HepG2 (cell line): ENCODE measurements around the gene SOAT2. TPM values are rescaled to one million over a fixed set of nuclear protein-coding genes. Genes with fewer than 3 reads are reported as not detected.
A peak's percentile ranks its signal among the peaks of the same experiment; 100 is the strongest.

Experiments
- ATAC-seq: fragments of 200-7000 bp; cut with Tn5 transposase; 3 replicates; pipeline ENCODE4 v1.9.1; 2020; ENCODE audit warnings: mild to moderate bottlenecking, moderate library complexity
- BruUV-seq: library from RNA; stranded (reverse); fragments of 400-500 nt; replicated peaks from 2 replicates; lab custom pipeline; 2021; lab: Mats Ljungman, UMichigan
- CTCF ChIA-PET: fragments of 300-600 bp; formaldehyde crosslinking; extraction: SDS; loops from one replicate; lab custom pipeline; 2021; ENCODE audit warnings: low total read pairs, inconsistent platforms, low intra/inter-chr PET ratio; lab: Yijun Ruan, JAX
- POLR2A ChIA-PET: fragments of 350-600 bp; sonication (Branson Sonifier 250); formaldehyde crosslinking; loops from one replicate; lab custom pipeline; 2020; ENCODE audit warnings: antibody characterized with exemption, inconsistent platforms; lab: Yijun Ruan, JAX
- DNase-seq: peaks from one replicate; pipeline ENCODE4 v3.0.0-alpha.2; 2015; ENCODE audit warnings: low spot score
- FAIRE-seq: peaks from 3 replicates; lab custom pipeline; 2011; peaks lifted over from hg19 to GRCh38; lab: Jason Lieb, UNC
- H2AFZ ChIP-seq: one replicate; pipeline ENCODE4 v1.6.1; 2011; ENCODE audit warnings: low read length, inconsistent platforms
- H3K27ac ChIP-seq: fragments of 300-600 bp; 3 replicates; pipeline ENCODE4 v1.8.0; 2011; ENCODE audit warnings: mixed run types, mild to moderate bottlenecking, mixed read lengths, low read length, inconsistent platforms; ENCODE audit not compliant: insufficient read depth; ENCODE audit errors: extremely low read length
- H3K27me3 ChIP-seq, 2 experiments: fragments of 200-600 bp in 1 of 2; 2 replicates in 1 of 2; 3 replicates in 1 of 2; pipeline versions ENCODE4 v1.6.0 to v1.8.0; 2011; ENCODE audit warnings: low read length in 2 of 2, mild to moderate bottlenecking in 2 of 2, moderate library complexity in 2 of 2, inconsistent platforms in 1 of 2; ENCODE audit not compliant: insufficient read depth in 2 of 2, control insufficient read depth in 1 of 2
- H3K36me3 ChIP-seq, 2 experiments: fragments of 200-600 bp in 1 of 2; replicated peaks in 1 of 2; 2 replicates in 1 of 2; 3 replicates in 1 of 2; pipeline versions ENCODE4 v1.5.1 to v1.8.0; 2011; ENCODE audit warnings: low read length in 2 of 2, inconsistent platforms in 1 of 2; ENCODE audit not compliant: insufficient read depth in 2 of 2, control insufficient read depth in 1 of 2
- H3K4me1 ChIP-seq: 2 replicates; pipeline ENCODE4 v1.5.1; 2012; ENCODE audit warnings: low read length, inconsistent platforms; ENCODE audit not compliant: insufficient read depth
- H3K4me2 ChIP-seq: 2 replicates; pipeline ENCODE4 v1.6.0; 2011; ENCODE audit warnings: low read depth, low read length, inconsistent platforms
- H3K4me3 ChIP-seq, 3 experiments: fragments of 200-600 bp in 1 of 3; sonication (generic), shearing (Covaris generic) in 1 of 3; replicated peaks in 1 of 3; 2 replicates each; pipeline ENCODE4 v1.5.1; 2011 to 2016; ENCODE audit warnings: low read length in 3 of 3, inconsistent platforms in 2 of 3, low read depth in 2 of 3, mild to moderate bottlenecking in 2 of 3, control low read depth in 1 of 3, mixed read lengths in 1 of 3; ENCODE audit not compliant: insufficient read depth in 1 of 3
- H3K79me2 ChIP-seq: one replicate; pipeline ENCODE4 v1.6.1; 2011; ENCODE audit warnings: low read length, inconsistent platforms; ENCODE audit not compliant: insufficient read depth
- H3K9ac ChIP-seq: 2 replicates; pipeline ENCODE4 v1.6.0; 2011; ENCODE audit warnings: mild to moderate bottlenecking, low read depth, low read length, inconsistent platforms; ENCODE audit not compliant: insufficient read depth
- H3K9me3 ChIP-seq: 2 replicates; pipeline ENCODE4 v1.5.1; 2012; ENCODE audit warnings: mild to moderate bottlenecking, low read length
- H4K20me1 ChIP-seq: 2 replicates; pipeline ENCODE4 v1.6.0; 2011; ENCODE audit warnings: inconsistent platforms, mild to moderate bottlenecking, low read length, moderate library complexity; ENCODE audit not compliant: insufficient read depth
- ATF1 ChIP-seq: IDR thresholded peaks from 2 replicates; pipeline ENCODE4 v1.6.1; 2016; ENCODE audit warnings: mild to moderate bottlenecking, control low read depth
- ISX ChIP-seq: sonication (generic); formaldehyde crosslinking; conservative IDR thresholded peaks from 2 replicates; pipeline ENCODE4 v1.5.0; 2020; ENCODE audit warnings: missing genetic modification reagents
- THAP9 ChIP-seq: sonication (generic); formaldehyde crosslinking; IDR thresholded peaks from 2 replicates; pipeline ENCODE4; 2020; ENCODE audit warnings: missing genetic modification reagents, mild to moderate bottlenecking, borderline replicate concordance
- ZNF17 ChIP-seq: sonication (generic); formaldehyde crosslinking; IDR thresholded peaks from 2 replicates; pipeline ENCODE4 v1.5.0; 2020; ENCODE audit warnings: mild to moderate bottlenecking, missing genetic modification reagents
- ZNF280B ChIP-seq: sonication (generic); formaldehyde crosslinking; IDR thresholded peaks from 2 replicates; pipeline ENCODE4 v1.5.0; 2020; ENCODE audit warnings: missing genetic modification reagents, mild to moderate bottlenecking, borderline replicate concordance
- ZNF562 ChIP-seq: sonication (generic); formaldehyde crosslinking; IDR thresholded peaks from 2 replicates; pipeline ENCODE4 v1.8.0; 2022; ENCODE audit warnings: missing genetic modification reagents, borderline replicate concordance
- ZNF660 ChIP-seq: sonication (generic); formaldehyde crosslinking; IDR thresholded peaks from 2 replicates; pipeline ENCODE4 v1.5.1; 2020; ENCODE audit warnings: mild to moderate bottlenecking, low read depth, missing genetic modification reagents, borderline replicate concordance
- ZNF720 ChIP-seq: sonication (generic); formaldehyde crosslinking; IDR thresholded peaks from 2 replicates; pipeline ENCODE4 v1.4.0; 2020; ENCODE audit warnings: missing genetic modification reagents
- ZSCAN30 ChIP-seq: sonication (generic); formaldehyde crosslinking; IDR thresholded peaks from 2 replicates; pipeline ENCODE4 v1.5.0; 2020; ENCODE audit warnings: mild to moderate bottlenecking, missing genetic modification reagents
- WGBS: methylation state at CpG from one replicate; pipeline ENCODE4 v1.1.6; 2017; ENCODE audit warnings: low lambda C conversion rate; 5-methylcytosine and 5-hydroxymethylcytosine counted together
- in situ Hi-C: cut with HindIII; loops from 2 replicates; pipeline ENCODE4 v1.10.0; 2017; ENCODE audit warnings: low pct_unique_long_range_greater_than_20kb; ENCODE audit not compliant: extremely low pct_ligation_motif_present
- intact Hi-C: fragments of 100-400 bp; cut with micrococcal nuclease; formaldehyde crosslinking; loops from one replicate; pipeline ENCODE4 v1.10.0; 2022; ENCODE audit not compliant: unreplicated experiment
- polyA plus RNA-seq, 8 experiments: library from polyadenylated mRNA; depleted of rRNA in 3 of 8; stranded (reverse) in 7 of 8; unstranded in 1 of 8; fragments of >200 nt; fragmentation: Illumina TruSeq in 4 of 8; extraction: Trizol in 4 of 8; gene quantifications; 2 replicates each; pipeline versions ENCODE4 v1.2.1 to v1.2.3, GENCODE V29; 2011 to 2016; ENCODE audit warnings: low read depth in 4 of 8, missing spikeins in 1 of 8, mixed read lengths in 1 of 8; ENCODE audit not compliant: insufficient read depth in 1 of 8
- total RNA-seq, 5 experiments: library from RNA; depleted of rRNA; stranded (reverse); fragments of >200 nt; fragmentation: Illumina TruSeq; extraction: Trizol; gene quantifications; 2 replicates each; pipeline ENCODE4 v1.2.3, GENCODE V29; 2016; ENCODE audit warnings: low read depth in 1 of 5

The SOAT2 gene
- total and polyA plus RNA-seq, 2 of the 13 experiments (the other 11 are each of a cell fraction or from before 2014, with no cell fraction given): 14.9 to 108 TPM

GRCh38 chr12:53105712-53106439, 2.6 kb downstream of the SOAT2 start:
- Histone ChIP-seq H3K36me3 (peaks cover 0 to 7% of the 10 kb centered on the region in 2 experiments; a peak in 2 of 5 replicates), H3K9me3 (no peaks in the 10 kb centered on the region), H3K9ac (no peak overlapping the region), H4K20me1 (no peaks in the 10 kb centered on the region), H2AFZ (no peak overlapping the region), H3K27ac (no peak overlapping the region), H3K4me3 (peak overlapping the region in 1 of 3 experiments; percentile 5; a peak in 1 of 6 replicates)
- in situ Hi-C loops (no loop called here), intact Hi-C loops (no loop called here)
- ATAC-seq (no peak), FAIRE-seq (no peak)
- POLR2A ChIA-PET: no interaction called here
- TF ChIP-seq THAP9 (CRISPR knock-in tag) (no peak), ISX (CRISPR knock-in tag) (no peak), ZNF280B (CRISPR knock-in tag) (no peak), ATF1 (CRISPR knock-in tag) (no peak), ZNF720 (CRISPR knock-in tag) (no peak), ZNF660 (CRISPR knock-in tag) (no peak), ZNF17 (CRISPR knock-in tag) (no peak), ZSCAN30 (no peak), ZNF562 (CRISPR knock-in tag) (no peak)
- TF ChIP-seq, all 625 proteins: peak for 0
- Histone ChIP-seq H3K27me3 (no peaks in the 10 kb centered on the region), H3K79me2 (no peaks in the 10 kb centered on the region), H3K4me2 (peak overlapping the region; percentile 92; the same call in 1 of the 2 replicates), H3K4me1 (peaks cover 64% of the 10 kb centered on the region)
- no TSS peak for BruUV-seq
- CTCF ChIA-PET: no interaction called here
- WGBS: 100% methylated on average over 6 of the region's 7 CpGs
- no peak for DNase-seq
